Esophagus mucosa (tissue), 1 donor: ENCODE measurements around the gene GSK3A. TPM values are rescaled to one million over a fixed set of nuclear protein-coding genes. Genes with fewer than 3 reads are reported as not detected.

Experiments
- ATAC-seq: fragments of 200-7000 bp; cut with Tn5 transposase; one replicate; pipeline ENCODE4 v1.9.1; 2020
- total RNA-seq: library from RNA; stranded (reverse); gene quantifications from one replicate; pipeline ENCODE4 v1.2.4, GENCODE V29; 2023
- donor health status: DM: yes; HTN: yes; CAD: no.

The GSK3A gene
- total RNA-seq, 1 donor from 2014 or later = 26.4 TPM

DNA sequence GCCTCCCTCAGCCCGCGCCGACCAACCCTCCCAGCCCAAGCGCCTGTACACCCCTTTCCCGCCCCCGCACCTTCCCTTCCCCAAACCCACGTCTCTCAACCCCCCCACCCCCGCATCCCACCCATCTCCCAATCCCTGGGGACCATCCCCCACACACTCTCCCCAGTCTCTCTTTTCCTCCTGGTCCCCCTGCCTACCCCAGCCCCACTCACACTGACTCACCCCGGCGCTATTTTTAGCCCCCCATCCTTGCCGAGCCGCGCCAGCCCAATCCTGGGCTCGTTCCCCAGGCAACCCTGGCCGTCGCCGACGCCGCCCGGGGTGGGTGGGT lies 38.4 kb upstream of the GSK3A start:
- ATAC-seq = no peak

DNA sequence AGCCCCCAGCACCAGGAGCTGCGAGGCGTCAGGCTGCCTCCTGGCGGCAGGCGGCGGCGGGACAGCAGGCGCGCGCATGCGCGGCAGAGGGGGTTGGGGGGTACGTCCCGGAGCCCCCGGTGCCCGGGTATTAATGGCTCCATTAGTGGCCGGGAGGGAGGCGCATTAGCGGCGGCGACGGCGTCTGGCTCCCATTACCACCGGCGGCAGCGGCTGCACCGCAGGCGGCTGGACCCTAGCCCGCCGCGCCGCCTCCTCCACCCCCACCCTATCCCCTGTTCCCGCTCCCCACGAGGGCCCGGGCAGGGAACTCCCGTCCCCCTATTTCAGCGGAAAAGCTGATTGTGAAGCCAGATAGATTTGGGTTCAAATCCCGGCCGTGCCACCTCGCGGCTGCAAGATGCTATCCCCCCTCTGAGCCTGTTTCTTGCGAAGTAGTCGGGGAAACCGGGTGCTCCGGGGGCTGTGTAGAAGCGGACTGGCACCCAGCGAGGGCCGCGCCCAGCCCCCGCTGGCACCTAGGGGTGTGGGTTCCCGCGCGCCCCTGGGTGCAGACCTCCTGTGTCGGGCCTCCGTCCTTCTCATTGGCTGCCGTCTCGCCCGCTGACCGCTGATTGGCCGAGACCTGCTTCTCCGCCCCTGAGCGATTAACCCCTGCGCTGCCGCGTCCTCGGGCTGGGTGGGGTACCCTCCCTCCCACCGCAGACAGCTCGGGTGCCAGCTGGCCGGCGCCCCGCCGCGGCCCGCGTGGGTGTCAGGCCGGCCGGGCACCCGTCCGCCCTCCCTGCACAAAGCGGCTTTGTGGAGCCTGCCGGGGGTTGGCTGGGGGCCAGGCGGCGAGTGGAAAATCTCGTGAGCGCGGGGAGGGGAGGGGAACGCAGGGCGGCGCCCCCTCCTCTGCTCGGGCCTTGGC lies 37.8 kb upstream of the GSK3A start:
- peak; percentile 12 for ATAC-seq

DNA sequence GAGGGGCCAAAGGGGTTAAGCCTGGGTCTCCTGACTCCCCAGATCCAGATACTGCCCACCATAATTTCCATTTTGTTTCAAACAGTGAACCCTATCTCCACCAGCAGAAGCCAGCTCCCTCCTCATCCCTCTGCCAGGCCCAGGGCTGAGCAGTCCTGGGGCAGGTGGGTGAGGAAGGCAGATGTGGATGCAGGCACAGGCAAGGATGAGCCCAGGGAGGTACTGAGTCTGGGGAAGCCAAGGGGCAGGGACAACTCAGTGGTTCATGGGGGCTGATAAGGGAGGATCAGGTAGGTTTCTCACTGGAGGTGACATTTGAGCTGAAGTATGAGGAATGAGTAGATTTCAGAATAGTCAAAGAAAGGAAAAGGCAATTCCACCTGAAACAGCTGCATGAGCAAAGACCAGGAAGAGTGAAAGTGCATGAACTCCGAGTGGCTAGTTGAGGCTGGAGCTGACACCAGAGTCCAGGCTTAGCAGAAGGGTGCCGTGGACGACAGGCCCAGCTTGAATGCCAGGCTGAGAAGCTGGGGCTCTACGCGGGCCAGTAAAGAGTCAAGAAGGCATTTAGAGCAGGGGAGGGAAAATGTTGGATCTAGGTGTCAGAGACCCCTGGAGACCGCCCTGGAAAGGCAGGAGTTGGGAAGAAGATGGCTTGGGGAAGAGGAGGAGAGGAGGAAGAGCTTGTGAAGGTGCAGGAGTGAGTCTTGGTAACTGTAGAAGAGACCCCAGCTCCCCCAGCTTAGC lies 36.9 kb upstream of the GSK3A start:
- no peak for ATAC-seq

DNA sequence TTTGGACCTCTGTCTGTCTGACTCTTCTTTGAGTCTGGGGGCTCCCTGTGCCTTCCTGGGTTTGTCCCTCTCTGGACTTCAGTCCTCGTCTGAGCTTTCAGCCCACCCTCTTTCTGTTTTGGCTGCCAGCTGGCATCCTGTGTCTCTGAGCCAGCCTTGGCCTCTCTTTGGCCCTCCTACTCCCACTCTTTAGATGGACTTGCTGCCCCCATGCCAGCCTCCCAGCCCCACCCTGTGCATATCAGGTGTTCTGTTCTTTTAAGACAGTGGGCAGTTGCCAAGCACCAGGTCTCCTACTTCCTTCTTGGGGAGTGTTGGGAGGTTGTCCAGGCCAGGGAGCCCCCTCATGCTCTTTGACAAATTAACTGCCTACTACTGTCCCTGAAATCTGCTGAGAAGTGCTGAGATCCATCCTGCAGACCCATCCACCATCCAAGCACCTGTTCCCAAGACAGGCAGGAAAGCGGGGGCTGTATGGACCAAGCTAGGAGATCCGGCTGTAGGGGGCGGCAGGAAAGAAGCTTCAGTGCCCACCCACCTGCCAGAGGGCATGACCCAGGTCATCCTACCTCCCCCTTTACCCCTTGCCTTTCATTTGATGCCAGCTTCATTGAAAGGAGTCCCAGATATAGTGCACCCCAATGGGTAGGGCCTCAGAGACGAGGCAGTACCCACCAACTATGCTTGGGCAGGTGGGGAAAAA lies 36.2 kb upstream of the GSK3A start:
- no peak for ATAC-seq

DNA sequence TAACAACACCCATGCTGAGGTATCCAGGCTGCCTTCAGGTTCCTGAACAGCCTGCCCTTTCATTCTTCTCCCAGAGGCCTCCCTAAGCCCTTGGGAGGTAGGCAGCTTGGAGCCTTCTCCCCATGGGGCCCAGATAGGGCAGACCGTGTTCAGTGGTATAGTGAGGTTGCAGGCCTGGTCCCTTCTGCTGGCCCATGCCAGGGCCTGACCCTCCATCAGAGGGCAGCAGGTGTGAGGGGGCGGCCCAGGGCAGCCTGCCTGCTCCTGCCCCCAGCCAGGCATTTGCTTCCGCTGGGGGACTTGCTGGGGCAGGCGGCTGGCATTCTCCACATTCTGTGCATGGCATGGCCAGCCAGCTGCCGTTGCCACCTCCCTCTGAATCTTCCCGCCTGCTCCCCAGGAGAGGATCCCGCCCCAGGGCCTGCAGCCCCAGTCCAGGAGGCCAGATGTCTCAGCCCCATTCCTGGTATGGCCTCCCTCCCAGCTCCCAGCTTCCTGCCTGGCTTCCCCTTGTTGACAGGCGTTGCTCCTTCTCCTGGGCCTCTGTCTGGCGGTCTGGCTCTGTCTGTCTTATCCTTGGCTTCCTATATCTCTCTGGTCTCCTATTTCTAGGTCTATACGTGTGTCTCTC lies 35.5 kb upstream of the GSK3A start:
- ATAC-seq = peak; percentile 0

DNA sequence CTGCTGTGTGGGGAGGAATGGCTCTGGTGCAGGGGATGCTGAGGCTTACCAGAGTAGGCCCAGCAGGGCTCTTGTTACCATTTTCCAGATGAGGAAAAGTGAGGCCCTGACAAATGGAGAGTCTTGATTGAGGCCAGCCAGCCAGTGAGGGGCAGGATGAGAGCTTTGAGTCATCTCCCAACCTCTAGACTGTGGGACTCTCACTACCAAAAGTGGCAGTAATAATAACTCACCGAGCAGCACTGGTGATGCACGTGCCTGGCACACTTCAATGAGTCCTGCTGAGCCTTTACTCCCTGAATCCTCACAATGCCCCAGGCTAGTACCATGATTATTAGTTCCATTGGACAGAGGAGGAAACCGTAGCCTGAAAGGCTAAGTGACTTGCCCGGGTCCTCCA lies 34.4 kb upstream of the GSK3A start:
- ATAC-seq = no peak

DNA sequence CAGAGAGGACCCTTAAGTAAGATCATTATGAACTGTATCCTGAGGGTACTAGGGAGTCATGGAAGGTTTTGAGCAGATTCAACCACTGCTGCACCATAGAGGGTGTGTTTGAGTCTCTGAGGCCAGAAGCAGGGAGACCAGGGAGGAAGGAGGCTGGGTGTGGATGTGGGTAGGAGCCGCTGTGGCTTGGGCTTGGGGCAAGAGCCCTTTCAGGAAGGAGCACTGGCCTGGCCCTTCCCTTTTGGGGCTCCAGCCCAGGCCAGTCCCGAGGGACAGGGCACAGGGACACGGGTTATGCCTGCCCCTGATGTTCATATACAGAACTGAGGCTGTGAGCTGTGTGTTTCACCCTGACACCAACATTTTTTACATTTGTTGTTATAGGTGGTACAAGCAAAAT lies 33.9 kb upstream of the GSK3A start:
- no peak for ATAC-seq

DNA sequence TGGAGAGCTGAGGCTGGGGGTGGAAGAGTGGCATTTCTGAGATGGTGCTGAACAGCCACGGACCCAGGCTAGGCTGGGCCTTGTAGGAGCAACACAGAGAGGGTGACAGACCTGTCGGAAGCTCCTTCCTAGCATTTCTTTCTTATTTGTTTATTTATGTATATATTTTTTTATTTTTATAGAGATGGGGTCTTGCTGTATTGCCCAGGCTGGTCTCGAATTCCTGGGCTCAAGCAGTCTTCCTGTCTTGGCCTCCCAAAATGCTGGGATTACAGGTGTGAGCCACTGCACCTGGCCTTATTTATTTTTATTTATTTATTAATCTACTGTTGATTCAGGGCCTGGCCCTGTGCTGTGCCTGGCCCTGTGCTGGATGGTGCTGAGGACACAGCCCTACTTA lies 33.1 kb upstream of the GSK3A start:
- ATAC-seq = no peak

DNA sequence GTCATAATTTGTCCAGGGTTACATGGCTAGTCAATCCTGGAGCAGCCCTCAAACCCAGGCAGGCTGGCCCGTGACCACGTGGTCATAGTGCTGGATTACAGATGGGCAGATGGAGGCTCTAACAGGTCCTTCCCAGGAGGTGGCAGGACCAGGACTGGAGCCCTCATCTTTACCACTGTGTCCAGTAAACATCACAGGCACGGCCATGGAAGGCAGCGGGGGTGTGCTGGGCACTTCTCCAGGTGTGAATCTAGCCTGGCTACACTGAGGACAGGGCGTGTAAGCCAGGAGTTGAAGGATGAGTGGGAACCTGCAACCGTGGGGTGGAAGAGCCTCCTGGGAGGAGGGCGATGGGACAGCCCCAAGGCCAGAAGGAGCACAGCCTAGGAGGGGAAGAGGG lies 32.7 kb upstream of the GSK3A start:
- ATAC-seq = no peak

DNA sequence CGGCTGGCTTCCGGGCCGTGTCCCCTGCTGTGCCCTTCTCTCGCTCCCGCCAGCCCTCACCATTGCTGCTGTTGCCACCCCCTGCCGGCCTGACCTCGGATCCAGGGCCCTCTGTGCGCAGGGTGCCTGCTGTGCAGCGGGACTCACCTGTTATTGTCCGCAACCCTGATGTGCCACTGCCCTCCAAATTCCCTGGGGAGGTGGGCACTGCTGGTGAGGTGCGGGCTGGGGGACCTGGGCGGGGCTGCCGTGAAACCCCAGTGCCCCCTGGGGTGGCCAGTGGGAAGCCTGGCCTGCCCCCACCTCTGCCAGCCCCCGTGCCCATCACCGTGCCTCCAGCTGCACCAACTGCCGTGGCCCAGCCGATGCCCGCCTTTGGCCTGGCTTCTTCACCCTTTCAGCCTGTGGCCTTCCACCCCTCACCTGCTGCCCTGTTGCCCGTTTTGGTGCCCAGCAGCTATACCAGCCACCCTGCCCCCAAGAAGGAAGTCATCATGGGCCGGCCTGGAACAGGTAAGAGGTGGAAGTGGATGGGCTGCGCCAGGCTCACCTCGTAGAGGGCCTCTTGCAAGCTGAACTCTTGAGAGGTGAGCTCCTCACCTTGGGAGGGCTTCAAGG lies 31.8 kb upstream of the GSK3A start:
- no peak for ATAC-seq

DNA sequence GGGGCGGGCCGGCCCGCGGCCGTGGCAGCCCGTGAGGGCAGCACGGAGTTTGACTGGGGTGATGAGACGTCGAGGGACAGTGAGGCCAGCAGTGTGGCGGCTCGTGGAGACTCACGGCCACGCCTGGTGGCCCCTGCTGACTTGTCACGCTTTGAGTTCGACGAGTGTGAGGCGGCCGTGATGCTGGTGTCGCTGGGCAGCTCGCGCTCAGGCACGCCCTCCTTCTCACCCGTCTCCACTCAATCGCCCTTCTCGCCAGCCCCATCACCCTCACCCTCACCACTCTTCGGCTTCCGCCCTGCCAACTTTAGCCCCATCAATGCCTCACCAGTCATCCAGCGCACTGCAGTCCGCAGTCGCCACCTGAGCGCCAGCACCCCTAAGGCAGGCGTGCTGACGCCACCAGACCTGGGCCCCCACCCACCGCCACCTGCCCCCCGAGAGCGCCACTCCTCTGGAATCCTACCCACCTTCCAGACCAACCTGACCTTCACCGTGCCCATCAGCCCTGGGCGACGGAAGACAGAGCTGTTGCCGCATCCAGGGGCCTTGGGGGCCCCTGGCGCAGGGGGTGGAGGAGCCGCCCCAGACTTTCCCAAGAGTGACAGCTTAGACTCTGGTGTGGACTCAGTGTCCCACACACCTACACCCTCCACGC lies 31.1 kb upstream of the GSK3A start:
- ATAC-seq = no peak

DNA sequence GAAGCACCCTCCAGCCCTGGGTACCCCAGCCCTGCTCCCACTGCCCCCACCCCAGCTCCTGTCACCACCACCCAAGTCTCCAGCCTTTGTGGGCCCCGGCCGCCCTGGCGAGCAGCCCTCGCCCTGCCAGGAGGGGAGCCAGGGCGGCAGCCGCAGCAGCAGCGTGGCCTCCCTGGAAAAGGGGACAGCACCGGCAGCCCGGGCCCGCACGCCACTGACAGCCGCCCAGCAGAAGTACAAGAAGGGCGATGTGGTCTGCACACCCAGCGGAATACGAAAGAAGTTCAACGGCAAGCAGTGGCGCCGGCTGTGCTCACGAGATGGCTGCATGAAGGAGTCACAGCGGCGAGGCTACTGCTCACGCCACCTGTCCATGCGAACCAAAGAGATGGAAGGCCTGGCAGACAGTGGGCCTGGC lies 30.6 kb upstream of the GSK3A start:
- ATAC-seq = no peak

DNA sequence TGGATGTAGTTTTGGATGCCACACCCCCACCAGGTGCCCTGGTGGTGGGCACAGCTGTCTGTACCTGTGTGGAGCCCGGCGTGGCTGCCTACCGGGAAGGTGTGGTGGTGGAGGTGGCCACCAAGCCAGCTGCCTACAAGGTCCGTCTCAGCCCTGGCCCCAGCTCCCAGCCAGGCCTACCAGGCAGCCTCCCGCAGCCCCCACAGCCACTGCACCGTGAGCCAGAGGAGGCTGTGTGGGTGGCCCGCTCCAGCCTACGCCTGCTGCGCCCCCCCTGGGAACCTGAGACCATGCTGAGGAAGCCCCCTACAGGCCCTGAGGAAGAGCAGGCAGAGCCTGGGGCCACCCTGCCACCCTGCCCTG lies 30.1 kb upstream of the GSK3A start:
- no peak for ATAC-seq

DNA sequence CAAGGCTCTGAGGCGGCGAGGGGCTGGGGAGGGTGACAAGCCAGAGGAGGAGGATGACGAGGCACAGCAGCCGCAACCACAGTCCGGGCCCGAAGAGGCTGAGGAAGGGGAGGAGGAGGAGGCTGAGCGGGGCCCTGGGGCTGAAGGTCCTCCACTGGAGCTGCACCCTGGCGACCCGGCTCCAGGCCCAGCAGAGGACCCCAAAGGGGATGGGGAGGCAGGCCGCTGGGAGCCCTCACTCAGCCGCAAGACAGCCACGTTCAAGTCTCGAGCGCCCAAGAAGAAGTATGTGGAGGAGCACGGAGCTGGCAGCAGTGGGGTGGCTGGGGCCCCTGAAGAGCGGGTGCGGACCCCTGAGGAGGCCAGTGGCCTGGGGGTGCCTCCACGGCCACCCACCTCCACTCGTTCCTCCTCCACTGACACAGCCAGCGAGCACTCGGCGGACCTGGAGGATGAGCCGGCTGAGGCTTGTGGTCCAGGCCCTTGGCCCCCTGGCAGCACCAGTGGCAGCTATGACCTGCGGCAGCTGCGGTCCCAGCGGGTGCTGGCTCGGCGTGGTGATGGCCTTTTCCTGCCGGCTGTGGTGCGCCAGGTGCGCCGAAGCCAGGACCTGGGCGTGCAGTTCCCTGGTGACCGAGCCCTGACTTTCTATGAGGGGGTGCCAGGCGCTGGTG lies 29.6 kb upstream of the GSK3A start:
- no peak for ATAC-seq

DNA sequence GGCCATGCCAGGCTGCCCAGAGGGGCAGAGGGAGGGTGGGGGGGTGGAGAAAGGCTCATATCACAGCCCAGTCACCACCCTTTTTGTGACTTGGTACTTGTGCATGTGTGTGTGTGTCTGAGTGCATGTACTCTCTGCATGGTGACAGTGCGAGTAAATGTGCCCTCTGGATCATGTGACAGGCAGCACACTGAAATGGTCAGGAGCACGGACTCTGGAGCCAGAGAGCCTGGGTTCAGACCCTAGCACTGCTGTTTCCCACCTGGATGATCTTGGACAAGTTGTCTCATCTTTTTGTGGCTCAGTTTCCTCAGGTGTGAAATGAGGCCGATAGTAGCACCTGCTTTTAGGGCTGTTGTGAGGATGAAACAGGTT lies 28.6 kb upstream of the GSK3A start:
- no peak for ATAC-seq

DNA sequence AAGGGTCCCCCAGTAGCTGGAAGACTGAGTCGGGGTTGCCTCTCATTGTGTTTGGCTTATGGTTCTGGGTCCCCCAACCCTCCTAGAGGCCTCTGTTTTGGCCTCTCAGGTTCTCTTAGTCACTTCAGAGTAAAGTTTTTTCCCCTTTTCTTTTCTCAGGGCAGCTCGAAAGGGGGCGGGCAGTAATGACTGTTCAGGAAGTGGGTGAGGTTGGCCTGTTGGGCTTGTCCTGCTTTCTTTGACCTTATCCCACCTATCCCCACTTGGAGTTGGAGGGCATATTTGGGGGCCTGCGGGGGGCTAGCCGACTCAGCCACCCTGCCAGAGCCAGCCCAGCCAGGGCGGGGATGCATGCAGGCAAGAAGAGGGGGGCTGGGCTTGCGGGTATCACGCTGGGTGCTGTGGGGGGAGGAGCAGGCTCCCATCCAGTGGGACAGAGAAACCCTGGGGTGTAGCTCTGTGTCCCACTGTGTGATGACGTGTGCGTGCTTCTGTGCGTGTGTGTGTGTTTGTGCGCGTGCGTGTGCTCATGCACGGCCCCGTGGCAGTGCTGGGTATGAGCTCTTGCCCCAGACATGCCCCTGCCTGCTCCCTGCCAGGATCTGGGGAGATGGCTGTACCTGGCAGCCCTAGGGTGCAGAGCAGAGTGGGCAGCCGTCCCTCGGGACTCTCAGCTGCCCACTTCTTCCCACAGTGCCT lies 28.1 kb upstream of the GSK3A start:
- ATAC-seq = peak; percentile 37

DNA sequence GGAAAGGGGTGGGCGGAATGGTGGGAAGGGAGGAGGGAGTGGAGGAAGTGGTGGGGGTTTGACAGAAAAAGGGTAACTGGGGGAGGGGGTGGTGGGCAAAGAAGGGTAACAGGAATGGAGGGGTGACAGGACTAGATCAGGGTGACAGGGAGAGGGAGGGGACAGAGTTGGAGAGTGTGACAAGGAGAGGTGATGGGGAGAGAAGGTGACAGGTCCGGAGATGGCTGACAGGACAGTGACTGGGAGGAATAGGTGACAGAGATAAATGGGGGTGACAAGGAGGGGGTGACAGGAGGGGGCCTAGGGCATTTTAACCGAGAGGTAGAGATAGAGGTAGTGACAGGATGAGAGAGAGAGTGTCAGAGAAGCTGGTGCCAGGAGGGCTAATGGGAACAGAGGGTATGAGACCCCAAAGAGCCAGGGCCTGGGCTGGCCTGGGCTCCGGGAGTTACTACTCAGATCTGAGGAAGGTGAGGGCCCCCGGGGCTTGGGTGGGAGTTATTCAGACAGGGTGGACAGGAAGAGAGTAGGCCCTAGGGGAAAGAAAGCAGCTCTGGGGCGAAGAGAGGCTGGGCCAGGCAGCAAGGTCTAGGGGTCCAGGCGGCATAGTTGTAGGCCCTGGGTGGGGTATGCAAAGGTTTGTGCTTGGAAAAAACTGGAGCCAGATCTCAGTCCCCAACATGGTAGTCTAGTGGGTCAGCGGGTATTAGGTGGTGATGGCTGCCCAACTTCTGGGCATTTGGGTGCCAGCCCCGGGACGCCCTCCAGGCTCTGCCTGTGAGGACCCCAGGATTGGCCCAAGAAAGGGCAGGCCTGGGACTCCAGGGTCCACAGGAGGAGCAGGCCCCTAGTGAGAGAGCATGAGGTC lies 27.3 kb upstream of the GSK3A start:
- ATAC-seq = no peak

DNA sequence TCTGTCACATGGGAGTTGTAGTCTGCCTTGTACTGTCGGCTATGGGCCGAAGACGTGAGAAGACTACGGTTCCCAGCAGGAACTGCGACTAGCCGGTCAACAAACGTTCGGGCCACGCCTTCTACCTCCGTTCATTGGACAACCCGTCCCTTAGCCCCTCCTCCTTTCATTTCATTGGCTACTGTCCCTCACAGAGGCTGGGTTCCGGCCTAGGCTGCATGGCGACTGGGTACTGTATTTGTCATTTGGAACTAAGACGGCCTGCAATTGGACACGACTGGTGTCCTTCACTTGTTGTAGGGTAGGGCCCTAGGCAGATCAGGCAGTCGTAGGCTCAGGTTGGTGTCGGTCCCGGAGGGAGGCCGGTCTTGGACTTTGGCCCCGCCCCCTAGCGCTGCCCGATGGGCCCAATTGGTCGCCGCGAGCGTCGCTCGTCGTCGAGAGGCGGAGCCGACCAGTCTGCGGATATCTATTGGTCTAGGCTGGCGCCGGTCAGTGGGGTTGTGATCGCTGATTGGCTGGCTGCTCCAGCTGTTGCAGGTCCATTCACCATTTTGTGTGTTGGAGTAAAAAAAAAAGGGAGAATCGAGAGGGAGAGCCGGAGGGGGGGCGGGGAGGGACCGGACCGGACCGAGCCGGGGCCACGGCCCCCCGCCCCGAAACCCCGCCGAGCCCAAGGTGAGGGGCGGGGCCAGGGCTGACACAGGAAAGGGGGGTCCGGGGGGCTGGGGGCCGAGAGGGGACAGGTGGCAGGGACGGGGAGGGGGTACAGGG lies 26.5 kb upstream of the GSK3A start, which contains the start of gene CIC:
Gene CIC (plus strand): TSS at position 549 of the 774 bp plus-strand sequence. CDS start 2,532 bp downstream, outside the sequence.
- ATAC-seq = peak; percentile 89
